Right lobe of liver (tissue), 6 donors: ENCODE data around the gene PHTF1. TPM values are rescaled to one million over a fixed set of nuclear protein-coding genes. Genes with fewer than 3 reads are reported as not detected.
"Not testable (repeated sequence)": the region's sequence is repeated elsewhere in the genome, so short reads cannot be mapped to it uniquely, and the experiment has no call there.

Experiments used
- ATAC-seq, 4 donors: fragments of 200-7000 bp; cut with Tn5 transposase; one replicate each; pipeline ENCODE4 v1.9.1; 2020; ENCODE audit warnings: mild to moderate bottlenecking in 4 of 4, moderate library complexity in 4 of 4
- DNase-seq, 3 donors: peaks; one replicate each; pipeline ENCODE4 v3.0.0-alpha.2; 2020
- H3K27ac ChIP-seq, 3 donors: fragments of 200-600 bp; one replicate each; pipeline ENCODE4 v1.8.0; 2022
- H3K27me3 ChIP-seq, 2 donors: fragments of 200-600 bp; one replicate each; pipeline ENCODE4 v1.8.0; 2022
- H3K36me3 ChIP-seq, 4 donors: fragments of 200-600 bp; sonication (generic) in 1 of 4; one replicate each; pipeline versions ENCODE4 v1.5.1 to v1.8.0; 2017 to 2022; ENCODE audit warnings: control low read depth in 1 of 4
- H3K4me1 ChIP-seq, 4 donors: fragments of 200-600 bp; sonication (generic) in 1 of 4; one replicate each; pipeline versions ENCODE4 v1.5.1 to v1.8.0; 2017 to 2022; ENCODE audit warnings: control low read depth in 1 of 4
- H3K4me3 ChIP-seq, 3 donors: fragments of 200-600 bp; one replicate each; pipeline ENCODE4 v1.8.0; 2022
- H3K9me3 ChIP-seq, 4 donors: fragments of 200-600 bp; sonication (generic) in 1 of 4; one replicate each; pipeline versions ENCODE4 v1.5.1 to v1.8.0; 2017 to 2022; ENCODE audit warnings: control low read depth in 1 of 4
- POLR2A ChIP-seq: fragments of 450-650 bp; IDR thresholded peaks from one replicate; pipeline ENCODE4 v1.6.1; 2017; ENCODE audit warnings: antibody characterized with exemption, mild to moderate bottlenecking
- WGBS: methylation state at CpG from one replicate; pipeline ENCODE4 v1.1.6; 2018; ENCODE audit warnings: low coverage, low lambda C conversion rate; ENCODE audit not compliant: insufficient coverage; ENCODE audit errors: missing lambda C conversion rate; 5-methylcytosine and 5-hydroxymethylcytosine counted together
- intact Hi-C, 2 donors: fragments of 100-400 bp; cut with DNase I; formaldehyde crosslinking; loops; one replicate each; pipeline versions ENCODE4 v1.11.2 to v1.14.1; 2022
- total RNA-seq, 6 experiments: library from RNA; depleted of rRNA in 2 of 6; stranded (reverse); fragments of >200 nt in 2 of 6; fragmentation: NEBNext Ultra II Directional in 3 of 6; extraction: Animal tissue kit (Norgen Biotek cat#: 25700) in 3 of 6; gene quantifications; one replicate each; pipeline versions ENCODE4 v1.1.0 to v1.2.4, GENCODE V29; 2016 to 2023
- TF ChIP-seq, protein P1 (sequence below), 4 donors: fragments of 200-600 bp in 3 of 4; fragments of 450-650 bp in 1 of 4; IDR thresholded peaks; one replicate each; pipeline versions ENCODE4 v1.5.1 to v1.8.0; 2016 to 2022; ENCODE audit warnings: antibody characterized with exemption in 4 of 4, mild to moderate bottlenecking in 2 of 4
- donor health status: DM: no; HTN: yes; CAD: no.
- donor health status: DM: no; HTN: no; CAD: no.
- donor health status: DM: no; HTN: no; CAD: no.
- donor health status: DM: no; HTN: yes; CAD: no.
- donor health status: DM: no; HTN: yes; CAD: no.

Gene PHTF1
- total RNA-seq, 6 experiments from 2014 or later, result 4.7 to 8.7 (median 6.1) TPM

DNA sequence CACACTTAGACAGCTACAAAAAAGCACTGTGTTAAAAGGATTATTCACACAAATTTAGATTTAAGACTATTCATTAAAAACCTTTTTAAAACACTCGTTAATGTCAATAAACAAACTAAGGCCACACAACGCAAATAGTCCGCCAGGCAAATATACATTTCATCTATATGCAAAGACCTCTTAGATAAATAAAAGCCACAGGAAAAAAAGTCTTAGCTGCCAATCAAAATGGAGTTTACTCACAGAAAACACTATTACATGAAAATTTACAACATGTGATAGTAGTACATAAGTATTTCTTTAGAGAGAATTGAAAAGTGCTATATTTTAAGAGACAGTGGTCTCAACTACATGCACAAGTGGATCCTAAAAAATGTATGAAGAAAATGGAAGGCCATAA lies 2.7 kb upstream of the PHTF1 start:
- TF ChIP-seq POLR2A, result no peak
- TF ChIP-seq, protein P1, sequence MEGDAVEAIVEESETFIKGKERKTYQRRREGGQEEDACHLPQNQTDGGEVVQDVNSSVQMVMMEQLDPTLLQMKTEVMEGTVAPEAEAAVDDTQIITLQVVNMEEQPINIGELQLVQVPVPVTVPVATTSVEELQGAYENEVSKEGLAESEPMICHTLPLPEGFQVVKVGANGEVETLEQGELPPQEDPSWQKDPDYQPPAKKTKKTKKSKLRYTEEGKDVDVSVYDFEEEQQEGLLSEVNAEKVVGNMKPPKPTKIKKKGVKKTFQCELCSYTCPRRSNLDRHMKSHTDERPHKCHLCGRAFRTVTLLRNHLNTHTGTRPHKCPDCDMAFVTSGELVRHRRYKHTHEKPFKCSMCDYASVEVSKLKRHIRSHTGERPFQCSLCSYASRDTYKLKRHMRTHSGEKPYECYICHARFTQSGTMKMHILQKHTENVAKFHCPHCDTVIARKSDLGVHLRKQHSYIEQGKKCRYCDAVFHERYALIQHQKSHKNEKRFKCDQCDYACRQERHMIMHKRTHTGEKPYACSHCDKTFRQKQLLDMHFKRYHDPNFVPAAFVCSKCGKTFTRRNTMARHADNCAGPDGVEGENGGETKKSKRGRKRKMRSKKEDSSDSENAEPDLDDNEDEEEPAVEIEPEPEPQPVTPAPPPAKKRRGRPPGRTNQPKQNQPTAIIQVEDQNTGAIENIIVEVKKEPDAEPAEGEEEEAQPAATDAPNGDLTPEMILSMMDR (IDR thresholded peaks at IDR 0.05), result no peak
- ATAC-seq, result no peak
- no peak for DNase-seq
- intact Hi-C loops, result no loop called here
- no peak overlapping the region for H3K27ac ChIP-seq
- no peaks in the 10 kb centered on the region for H3K9me3 ChIP-seq
- H3K27me3 ChIP-seq, result no peaks in the 10 kb centered on the region
- H3K4me1 ChIP-seq, result peaks cover 0 to 5% (median 0%) of the 10 kb centered on the region in 4 donors
- no peak overlapping the region for H3K4me3 ChIP-seq
- peaks cover 0 to 13% (median 0%) of the 10 kb centered on the region in 4 donors for H3K36me3 ChIP-seq
- 86% methylated on average over 3 of the region's 3 CpGs for WGBS

DNA sequence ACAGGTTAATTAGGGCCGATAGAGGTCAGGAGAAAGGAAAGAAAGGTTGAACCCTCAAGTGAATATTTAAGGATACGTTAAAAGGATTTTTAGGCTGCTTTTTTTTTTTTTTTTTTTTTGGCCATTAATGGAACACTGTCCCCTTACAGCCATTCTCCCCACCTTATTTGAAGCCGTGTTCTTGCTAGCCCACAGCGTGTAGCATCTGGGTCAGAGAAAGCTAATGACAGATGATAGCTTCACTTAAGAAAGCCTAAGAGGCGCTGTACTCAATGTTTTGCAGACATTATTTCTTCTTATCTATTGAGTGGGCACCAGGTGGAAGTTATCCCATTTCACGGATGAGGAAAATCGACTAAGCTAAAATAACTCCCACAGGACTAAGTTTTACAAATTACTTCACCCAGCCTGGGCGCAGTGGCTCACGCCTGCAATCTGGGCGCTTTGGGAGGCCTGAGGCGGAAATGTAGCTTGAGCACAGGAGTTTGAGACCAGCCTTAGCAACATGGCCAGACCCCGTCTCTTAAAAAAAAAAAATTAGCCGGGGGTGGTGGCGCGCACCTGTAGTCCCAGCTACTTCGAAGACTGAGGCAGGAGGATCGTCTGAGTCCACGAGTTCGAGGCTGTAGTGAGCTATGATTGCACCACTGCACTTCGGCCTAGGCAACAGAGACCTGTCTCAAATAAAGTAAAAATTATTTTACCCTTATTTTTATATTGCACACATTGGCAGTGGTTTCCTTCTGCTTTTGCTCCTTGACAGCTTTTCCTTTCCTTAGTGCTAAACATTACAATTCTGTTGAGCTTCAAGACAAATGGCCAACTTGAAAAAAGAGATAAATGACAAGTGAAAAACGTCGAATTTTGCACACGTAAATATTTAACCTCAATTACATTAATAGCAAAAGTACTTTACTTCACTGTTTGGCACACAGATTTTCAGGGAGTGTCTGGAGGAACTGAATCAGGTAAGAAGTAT lies 1.1 kb upstream of the PHTF1 start:
- no peaks in the 10 kb centered on the region for H3K9me3 ChIP-seq
- H3K4me3 ChIP-seq, result peak overlapping the region; percentile 76 to 94 (median 85)
- no peaks in the 10 kb centered on the region for H3K27me3 ChIP-seq
- peak overlapping the region; percentile 79 to 96 (median 96) for H3K27ac ChIP-seq
- intact Hi-C loops, result no loop called here
- peaks cover 0 to 6% (median 0%) of the 10 kb centered on the region in 4 donors for H3K36me3 ChIP-seq
- DNase-seq (no peak), ATAC-seq (no peak)
- no peak for TF ChIP-seq POLR2A
- TF ChIP-seq, protein P1 (IDR thresholded peaks at IDR 0.05), result no peak
- WGBS, result 73% methylated on average over 19 of the region's 23 CpGs
- H3K4me1 ChIP-seq, result peaks cover 0 to 11% (median 0%) of the 10 kb centered on the region in 4 donors

DNA sequence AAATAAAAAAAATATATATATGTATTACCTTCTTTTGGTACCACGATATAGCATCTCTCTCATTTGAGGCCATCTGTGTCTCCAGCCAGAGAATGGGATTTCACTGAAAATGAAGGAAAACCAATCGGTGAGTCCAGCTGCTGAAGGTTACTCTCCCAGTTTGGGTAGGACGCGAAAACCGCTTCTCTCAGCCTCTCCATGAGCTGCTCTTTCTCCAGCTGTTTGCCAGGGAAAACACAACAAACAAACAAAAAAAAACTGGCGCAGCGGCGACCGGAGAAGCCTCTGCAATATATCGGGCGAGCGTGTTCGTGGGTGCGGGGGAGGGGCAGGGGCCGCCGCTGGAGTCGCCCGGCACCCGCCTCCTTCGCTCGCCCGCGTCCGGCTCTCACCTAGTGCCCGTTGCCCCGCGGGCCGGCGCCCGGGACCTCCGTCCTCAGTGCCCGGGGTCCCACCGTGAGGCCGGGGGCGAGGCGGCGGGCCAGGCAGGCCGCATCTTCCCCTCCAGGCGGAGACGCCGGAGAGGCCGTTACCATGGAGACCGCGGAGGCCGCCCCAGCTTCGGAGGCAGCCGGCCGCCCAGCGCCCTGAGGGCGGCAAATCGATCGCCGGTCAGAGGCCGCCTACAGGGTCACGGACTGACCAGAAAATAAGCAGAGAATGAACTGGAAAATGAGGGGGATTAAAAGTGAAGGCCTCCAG lies 504 bp downstream of the PHTF1 start:
- no peak for TF ChIP-seq POLR2A
- TF ChIP-seq, protein P1 (IDR thresholded peaks at IDR 0.05), result no peak
- H3K9me3 ChIP-seq, result no peaks in the 10 kb centered on the region
- peak overlapping the region; percentile 76 to 94 (median 85) for H3K4me3 ChIP-seq
- ATAC-seq (peak; percentile 71 to 85 (median 83)), DNase-seq (peak; percentile 83 to 89 (median 86))
- intact Hi-C loops, result no loop called here
- H3K27ac ChIP-seq, result peak overlapping the region; percentile 79 to 96 (median 96)
- peaks cover 0 to 11% (median 0%) of the 10 kb centered on the region in 4 donors for H3K4me1 ChIP-seq
- no peaks in the 10 kb centered on the region for H3K27me3 ChIP-seq
- H3K36me3 ChIP-seq, result peaks cover 0 to 5% (median 0%) of the 10 kb centered on the region in 4 donors
- WGBS, result under 1% methylated on average over 35 of the region's 55 CpGs

DNA sequence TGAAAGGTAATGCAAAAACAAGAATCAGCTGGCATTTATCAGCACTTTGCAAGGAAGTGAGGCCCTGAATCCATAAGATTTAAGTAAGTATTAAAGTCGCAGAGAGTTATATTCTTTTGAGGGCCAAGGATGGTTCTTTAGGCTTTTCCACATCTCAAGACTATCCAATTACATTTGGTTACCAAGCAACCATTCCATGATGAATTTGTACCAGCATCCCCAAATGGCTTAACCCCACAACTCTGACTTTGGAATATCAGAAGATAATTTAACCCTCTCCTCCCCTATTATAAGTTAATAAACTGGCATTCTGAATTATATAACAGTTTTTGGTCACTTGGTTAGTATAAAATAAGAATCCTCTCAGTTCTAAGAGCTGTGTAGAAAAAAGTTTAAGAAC lies 2.8 kb downstream of the PHTF1 start:
- Histone ChIP-seq H3K4me1 (peaks cover 0 to 11% (median 0%) of the 10 kb centered on the region in 4 donors), H3K27ac (no peak overlapping the region), H3K9me3 (no peaks in the 10 kb centered on the region), H3K4me3 (no peak overlapping the region), H3K36me3 (no peaks in the 10 kb centered on the region), H3K27me3 (no peaks in the 10 kb centered on the region)
- intact Hi-C loops, result no loop called here
- ATAC-seq, result no peak
- whole genome bisulfite sequencing, result 88% methylated on average over 1 of the region's 1 CpG
- TF ChIP-seq, protein P1 (IDR thresholded peaks at IDR 0.05), result no peak
- TF ChIP-seq POLR2A, result no peak
- no peak for DNase-seq

DNA sequence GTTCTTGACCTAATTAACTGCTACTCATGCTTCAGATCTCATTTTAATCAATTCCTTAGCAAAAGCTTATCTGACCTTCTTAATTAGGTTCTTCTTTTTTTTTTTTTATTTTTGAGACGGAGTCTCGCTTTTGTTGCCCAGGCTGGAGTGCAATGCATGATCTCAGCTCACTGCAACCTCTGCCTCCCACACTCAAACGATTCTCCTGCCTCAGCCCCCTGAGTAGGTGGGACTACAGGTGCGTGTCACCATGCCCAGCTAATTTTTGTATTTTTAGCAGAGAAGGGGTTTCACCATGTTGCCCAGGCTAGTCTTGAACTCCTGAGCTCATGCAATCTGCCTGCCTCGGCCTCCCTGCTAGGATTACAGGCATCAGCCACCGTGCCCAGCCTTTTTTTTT lies 6.0 kb downstream of the PHTF1 start:
- WGBS, result 95% methylated on average over 4 of the region's 6 CpGs
- intact Hi-C loops, ATAC-seq: not testable (repeated sequence)

More for the DNA sequence above, 6.0 kb downstream of the PHTF1 start:
- not testable (repeated sequence) for H3K27ac ChIP-seq, H3K4me3 ChIP-seq, H3K9me3 ChIP-seq, H3K27me3 ChIP-seq, H3K36me3 ChIP-seq, DNase-seq
- H3K4me1 ChIP-seq, result peaks cover 0 to 11% (median 0%) of the 10 kb centered on the region in 4 donors
